Activated T-cell treated with anti-CD3 and anti-CD28 coated beads for 24 hours (primary cell): Measurements from ENCODE around the gene AGGF1.
"Not testable (repeated sequence)": the region's sequence is repeated elsewhere in the genome, so short reads cannot be mapped to it uniquely, and the experiment has no call there.

Experiments
- DNase-seq: peaks from one replicate; pipeline ENCODE4 v3.0.0-alpha.2; 2020; ENCODE audit warnings: low read depth

The AGGF1 gene, protein sequence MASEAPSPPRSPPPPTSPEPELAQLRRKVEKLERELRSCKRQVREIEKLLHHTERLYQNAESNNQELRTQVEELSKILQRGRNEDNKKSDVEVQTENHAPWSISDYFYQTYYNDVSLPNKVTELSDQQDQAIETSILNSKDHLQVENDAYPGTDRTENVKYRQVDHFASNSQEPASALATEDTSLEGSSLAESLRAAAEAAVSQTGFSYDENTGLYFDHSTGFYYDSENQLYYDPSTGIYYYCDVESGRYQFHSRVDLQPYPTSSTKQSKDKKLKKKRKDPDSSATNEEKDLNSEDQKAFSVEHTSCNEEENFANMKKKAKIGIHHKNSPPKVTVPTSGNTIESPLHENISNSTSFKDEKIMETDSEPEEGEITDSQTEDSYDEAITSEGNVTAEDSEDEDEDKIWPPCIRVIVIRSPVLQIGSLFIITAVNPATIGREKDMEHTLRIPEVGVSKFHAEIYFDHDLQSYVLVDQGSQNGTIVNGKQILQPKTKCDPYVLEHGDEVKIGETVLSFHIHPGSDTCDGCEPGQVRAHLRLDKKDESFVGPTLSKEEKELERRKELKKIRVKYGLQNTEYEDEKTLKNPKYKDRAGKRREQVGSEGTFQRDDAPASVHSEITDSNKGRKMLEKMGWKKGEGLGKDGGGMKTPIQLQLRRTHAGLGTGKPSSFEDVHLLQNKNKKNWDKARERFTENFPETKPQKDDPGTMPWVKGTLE

DNA sequence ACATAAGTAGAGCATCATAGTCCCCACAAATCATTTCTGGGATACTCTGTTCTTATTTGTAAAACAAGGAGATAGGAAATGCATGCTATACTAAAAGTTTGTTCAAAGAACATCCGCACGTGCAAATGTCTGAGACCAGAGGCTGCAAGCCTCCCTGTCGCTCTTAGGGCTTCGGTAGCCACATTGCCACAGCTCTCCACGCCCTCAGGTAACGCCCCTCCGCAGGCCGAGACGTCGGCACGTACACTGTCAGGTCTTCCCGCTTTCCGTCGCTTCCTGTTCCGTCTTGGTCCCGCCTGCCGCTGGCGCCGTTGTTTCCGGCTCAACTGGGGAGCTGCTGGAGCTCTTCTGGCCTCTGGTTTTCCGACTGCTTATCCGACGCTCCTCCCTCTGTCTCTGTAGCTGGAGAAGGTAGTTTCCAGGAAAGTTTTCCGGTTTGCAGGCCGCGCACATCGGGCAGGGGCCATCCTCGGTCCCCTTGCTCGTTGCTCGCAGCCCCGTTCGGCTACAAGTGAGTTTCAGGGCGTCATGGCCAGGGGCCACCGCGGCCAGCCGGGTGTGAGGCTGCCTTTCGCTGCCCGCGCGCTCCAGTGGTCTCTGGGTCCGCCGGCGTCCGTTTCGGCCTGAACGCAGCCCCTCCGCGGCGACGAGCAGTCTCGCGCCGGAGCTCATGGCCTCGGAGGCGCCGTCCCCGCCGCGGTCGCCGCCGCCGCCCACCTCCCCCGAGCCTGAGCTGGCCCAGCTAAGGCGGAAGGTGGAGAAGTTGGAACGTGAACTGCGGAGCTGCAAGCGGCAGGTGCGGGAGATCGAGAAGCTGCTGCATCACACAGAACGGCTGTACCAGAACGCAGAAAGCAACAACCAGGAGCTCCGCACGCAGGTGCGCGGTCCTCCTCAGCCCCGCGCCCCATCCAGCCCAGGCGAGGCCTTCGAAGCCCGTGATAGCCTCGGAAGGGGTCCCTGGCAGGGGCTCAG is at the start of gene AGGF1:
AGGF1 (plus strand) TSS at position 308 of the 975 bp plus-strand sequence; CDS start at position 671, 363 bp downstream.
- peak; percentile 90 for DNase-seq

DNA sequence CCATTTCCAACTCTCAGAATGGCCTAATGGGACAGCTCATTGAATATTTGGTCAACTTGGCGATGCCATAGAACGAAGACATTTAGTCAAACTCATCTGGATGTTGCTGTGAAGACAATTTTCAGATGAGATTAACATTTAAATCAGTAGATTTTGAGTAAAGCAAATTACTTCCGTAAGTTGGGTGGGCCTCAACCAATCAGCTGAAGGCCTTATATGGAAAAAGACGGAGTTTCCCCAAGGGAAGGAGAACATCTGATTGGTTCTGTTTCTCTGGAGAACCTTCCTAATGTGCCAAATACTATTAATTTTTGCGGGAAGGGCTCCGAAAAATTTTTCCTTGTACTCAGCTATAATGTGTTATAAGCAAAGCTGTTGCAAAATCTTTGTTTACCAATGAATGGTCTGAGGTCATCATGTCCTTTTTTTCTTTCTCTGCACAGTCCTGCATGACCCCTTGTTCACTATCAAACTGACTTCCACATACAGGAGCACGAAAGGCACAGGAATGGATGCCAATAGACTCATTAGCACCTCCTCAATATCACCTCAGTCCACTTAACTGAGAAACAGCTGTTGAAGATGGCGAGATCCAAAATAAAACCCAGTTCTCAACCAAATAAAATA is 49.6 kb upstream of the AGGF1 start:
- no peak for DNase-seq

DNA sequence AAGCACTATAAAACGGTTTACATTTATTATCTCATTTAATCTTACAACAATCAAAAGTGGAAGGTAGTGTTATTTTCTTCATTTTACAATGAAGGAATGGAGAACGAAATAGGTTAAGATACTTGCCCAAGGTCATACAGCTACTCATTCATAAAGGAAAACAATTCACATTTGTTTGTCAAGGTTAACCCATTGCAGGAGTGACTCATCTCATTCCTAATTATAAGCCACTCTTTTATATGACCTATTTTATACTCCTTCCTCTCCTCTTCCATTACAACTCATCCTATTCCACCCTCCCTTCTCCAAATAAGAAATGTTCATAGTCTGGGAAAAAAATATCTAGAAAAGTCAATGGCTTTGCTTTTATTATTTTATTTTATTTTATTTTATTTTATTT is 47.8 kb upstream of the AGGF1 start:
- no peak for DNase-seq

DNA sequence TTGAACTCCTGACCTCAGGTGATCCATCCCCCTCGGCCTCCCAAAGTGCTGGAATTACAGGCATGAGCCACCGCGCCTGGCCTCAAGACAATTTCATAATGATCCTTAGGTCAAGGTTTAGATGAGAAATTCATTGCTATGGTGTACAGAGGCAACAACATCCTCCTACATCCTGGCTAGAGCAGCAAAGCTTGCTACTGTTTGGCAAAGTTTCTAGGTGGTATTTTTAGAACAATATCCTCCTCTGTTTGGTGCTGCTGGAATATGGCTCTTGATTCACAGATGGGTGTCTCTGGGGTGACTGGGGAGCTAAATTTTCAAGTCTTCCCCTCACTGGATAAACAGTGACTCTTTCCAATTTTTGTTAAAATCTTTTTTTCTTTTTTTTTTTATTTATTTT is 46.7 kb upstream of the AGGF1 start:
- no peak for DNase-seq

DNA sequence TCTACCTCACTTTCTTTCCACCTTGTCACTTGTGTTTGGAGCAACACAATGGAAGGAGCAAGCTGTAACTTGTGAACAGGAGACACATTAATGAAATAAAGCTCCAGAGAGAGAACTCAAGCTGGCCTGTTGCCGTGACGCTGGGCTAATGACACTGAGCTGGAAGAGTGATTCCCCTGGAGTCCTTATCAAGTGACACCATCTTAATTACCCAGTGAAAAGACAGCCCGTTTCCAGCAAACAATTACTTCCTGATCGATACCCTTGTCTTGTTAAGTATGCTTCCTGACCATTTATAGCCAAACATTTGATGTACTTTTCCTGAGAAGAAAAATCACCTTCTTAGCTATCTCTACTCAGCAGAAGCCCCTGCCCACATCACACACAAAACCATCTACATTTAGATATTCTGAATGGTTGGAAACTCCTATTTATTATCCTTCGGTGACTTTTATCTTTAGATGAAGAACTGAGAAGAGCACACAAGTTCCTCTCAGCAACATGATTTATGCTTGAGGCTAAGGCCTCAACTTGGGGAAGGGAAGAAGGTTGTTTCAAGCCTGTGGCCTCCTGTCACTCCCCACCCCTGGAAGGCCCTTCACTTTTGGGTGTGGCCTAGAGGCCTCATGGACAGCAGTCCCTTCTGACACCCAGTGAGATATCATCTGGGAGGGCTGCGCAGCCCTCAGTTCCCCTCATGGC is 43.2 kb upstream of the AGGF1 start:
- no peak for DNase-seq

DNA sequence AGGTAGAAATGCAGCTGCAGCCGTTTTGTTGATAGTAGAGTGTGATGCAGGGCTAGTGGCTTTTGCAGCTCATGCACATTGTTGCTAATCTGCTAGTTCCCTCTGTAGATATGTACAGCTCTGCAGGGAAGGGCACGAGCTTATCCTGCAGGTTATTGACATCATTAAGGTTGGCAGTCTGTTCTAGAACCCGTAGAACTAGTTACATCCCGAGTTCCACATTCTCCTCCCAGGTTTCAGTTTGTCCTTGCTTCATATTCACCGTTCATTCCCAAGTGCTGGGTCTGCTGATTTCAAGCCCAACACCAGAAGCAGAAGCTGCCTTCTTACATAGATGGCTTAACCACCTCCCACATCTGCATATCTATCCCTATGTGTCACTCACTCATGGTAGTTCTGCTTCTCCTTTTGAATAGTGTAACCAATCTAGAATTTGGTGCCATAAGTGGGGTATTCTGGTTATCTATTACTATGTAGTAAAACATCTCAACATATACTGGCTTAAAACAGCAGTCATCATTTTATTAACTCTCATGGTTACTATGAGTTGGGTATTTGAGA is 39.2 kb upstream of the AGGF1 start:
- DNase-seq = no peak

DNA sequence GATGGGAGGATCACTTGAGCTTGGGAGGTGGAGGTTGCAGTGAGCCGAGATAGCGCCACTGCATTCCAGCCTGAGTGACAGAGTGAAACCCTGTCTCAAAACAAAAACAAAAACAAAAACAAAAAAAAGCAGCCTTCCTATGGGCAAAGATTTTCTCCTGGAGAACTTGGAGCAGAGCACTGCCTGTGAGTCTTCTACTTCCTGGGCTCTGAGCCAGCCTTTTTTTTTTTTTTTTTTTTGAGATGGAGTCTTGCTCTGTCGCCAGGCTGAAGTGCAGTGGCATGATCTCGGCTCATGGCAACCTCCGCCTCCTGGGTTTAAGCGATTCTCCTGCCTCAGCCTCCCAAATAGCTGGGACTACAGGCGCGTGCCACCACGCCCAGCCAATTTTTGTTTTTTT is 36.8 kb upstream of the AGGF1 start:
- not testable (repeated sequence) for DNase-seq

DNA sequence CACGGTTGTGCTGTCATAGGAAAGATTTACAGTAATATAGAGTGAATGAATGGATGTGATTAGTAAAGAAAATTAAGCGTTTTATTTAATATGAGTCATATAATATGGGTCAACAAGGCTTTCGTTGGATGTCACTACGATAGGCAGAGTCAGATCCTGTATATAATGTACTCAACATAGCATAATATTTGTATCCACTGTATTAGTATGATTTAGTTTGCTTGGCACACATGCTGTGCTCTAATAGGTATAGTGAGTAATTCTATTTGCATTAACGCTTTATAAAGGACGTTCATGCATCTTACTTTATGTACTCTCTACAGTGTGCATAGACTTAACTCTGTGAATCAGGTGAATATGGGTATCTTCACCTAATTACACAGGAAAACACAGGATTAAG is 35.9 kb upstream of the AGGF1 start:
- DNase-seq = no peak

DNA sequence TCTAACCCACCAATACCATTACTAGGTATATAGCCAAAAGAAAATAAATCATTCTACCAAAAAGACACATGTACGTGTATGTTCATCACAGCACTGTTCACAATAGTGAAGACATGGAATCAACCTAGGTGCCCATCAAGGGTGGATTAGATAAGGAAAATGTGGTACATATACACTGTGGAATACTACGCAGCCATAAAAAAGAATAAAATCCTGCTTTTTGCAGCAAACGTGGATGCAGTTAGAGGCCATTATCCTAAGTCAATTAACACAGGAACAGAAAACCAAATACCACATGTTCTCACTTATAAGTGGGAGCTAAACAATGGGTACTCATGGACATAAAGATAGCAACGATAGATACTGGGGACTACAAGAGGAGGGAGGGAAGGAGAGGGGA is 32.0 kb upstream of the AGGF1 start:
- DNase-seq = not testable (repeated sequence)

DNA sequence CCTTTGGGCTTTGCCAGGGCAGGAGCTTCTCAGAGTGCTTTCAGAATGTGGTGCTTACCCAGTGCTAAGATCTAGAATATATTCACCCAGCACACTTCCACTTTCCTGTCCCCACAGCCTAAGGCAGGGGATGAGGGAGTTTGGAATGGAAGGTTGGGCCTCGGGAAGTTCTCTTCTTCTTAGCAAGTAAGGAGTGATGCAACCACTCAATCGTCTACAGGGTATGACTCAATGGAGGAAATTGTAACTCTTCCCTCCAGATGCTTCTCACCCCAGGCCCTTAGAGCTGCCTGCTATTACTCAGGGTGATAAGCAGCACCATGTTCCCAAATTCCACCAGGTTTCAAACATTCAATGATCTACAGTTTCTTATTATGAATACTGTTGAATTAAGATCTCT is 30.8 kb upstream of the AGGF1 start:
- DNase-seq = no peak

DNA sequence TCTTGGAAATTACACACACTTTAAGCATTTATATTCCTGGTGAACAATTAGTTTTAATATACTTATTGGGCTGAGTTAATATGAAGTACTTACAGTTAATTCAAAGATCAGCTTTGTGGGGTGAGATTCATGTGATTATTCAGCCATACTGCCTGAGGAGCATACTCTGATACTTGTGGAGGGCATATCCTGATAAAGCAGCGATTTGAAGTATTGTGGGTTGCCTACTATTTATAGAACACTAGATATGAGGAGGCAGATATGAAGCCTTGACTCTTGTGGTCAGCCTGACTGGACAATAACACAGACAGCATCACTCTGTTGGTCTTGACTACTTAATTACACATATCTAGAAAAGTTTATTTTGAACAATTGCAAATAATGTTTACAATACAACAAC is 27.0 kb upstream of the AGGF1 start:
- no peak for DNase-seq

DNA sequence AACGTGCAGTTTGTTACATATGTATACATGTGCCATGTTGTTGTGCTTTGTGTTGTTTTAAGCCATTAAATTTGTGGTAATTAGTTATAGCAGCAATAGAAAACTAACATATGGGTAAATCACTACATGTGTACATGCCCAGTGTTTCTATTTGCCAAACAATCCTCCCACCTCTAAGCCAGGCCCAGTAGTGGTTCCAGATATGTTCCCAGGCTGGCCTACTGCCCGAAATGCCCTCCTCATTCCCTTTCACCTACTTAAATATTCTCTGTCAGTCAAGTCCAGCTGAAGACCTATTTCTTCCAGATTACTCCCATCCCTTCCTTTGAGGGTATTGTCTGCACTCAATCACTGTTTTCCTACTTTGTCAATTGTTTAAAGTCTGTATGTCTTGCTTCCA is 24.1 kb upstream of the AGGF1 start:
- no peak for DNase-seq

DNA sequence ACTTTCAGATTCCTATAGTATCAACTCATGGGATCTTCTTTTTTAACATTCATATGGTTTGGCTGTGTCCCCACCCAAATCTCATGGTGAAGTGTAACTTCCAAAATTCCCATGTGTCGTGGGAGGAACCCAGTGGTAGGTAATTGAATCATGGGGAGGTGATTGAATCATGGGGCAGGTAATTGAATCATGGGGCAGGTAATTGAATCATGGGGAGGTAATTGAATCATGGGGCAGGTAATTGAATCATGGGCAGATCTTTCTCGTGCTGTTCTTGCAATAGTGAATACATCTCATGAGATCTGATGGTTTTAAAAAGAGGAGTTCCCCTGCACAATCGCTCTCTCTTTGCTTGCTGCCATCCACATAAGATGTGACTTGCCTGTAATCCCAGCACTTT is 21.8 kb upstream of the AGGF1 start:
- no peak for DNase-seq

DNA sequence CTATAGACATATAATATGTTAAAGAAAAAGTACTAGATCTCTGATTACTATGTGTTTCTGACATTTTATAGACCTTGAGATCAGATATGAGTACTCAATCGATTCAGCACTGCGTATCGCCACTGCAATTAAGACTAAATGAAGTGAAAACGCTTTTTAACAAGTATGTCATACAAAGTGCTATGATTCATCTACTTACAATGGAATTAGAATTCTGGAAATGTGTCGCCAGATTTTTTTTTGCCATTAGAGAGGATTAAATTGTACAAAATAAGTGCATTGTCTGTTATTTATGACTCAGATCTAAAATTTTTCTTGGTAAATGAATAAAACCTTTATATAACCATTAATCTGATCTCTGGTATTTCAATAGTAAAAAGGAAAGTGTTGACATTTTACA is 20.0 kb upstream of the AGGF1 start:
- no peak for DNase-seq

DNA sequence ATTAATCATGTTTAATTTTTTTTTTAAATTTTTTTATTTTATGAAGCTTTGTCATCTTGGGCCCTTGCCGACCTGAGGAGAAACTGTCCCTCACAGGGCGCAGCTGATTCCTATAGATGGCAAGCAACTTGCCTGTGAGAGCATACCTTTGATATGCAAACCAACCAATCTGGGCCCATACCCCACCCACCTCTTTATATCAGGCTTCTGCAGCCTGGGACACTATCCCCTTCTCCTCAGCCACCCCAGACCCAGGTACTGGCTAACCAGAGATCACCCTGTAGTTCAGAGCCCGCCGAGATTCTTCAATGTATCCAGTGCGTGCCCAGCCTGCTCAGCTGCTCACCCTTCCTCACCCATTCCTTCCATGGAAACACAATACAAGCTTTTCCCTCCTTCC is 18.7 kb upstream of the AGGF1 start:
- DNase-seq = no peak

DNA sequence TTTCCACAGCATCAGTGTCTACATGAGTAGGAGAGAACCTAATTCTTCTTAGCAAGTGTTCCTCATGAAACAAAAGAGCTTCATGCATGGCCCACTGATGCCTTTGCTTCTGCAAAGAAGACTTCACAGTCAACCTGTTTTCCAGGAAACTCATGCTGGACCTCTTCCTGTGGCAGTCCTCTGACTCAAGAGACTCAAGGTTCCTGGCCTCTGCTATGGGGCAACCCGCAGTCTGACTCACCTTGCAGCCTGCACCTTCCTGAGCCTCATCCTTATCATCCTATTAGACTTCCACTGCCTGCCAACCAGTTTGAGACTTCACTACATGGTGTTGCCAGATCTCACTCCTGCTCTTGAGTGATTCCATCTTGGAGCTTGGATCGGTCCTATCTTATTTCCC is 17.6 kb upstream of the AGGF1 start:
- DNase-seq = no peak

DNA sequence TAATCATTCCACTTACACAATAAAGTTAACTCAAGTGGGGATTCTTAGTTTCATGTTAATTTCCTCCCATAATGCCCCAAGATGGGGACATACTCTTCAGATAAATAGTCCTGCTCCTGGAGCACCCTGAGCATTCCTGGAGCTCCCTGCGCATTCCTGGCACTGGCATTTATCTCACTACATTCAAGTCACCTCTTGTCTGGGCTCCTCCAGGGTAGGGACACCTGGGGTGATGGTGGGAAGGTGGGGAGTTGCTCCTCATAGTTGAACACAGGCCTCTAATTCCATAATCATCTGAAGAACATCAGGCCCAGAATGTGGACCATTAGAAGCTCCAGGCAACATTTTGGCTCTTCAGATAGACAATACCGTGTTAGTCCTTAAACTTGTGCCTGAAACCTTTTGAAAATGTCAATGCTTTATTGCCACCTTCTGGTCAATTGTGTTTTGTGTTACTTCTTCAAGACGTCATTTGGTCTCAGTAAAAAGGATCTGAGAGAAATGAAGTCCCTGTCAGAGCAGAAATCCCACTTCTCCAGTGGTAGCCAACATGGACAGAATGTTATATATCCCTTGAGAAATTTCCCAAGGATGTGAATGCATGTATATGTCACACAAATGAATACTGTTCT is 14.2 kb upstream of the AGGF1 start:
- DNase-seq = no peak

DNA sequence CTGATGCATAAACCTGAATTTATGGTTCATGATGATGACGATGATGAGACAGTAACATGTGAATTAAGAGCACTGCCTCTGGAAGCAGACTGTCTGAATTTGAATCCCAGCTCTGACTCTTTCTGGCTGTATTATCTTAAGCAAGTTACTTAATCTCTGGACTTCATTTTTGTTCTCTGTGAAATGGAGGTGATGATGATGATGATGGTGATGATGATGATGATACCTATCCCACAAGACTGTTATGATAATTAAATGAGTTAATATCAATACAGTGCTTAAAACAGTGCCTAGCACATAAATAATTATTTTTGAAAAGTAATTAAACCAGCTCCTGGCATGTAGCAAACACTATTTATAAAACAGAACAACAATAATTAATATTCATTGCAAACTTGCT is 13.2 kb upstream of the AGGF1 start:
- no peak for DNase-seq

DNA sequence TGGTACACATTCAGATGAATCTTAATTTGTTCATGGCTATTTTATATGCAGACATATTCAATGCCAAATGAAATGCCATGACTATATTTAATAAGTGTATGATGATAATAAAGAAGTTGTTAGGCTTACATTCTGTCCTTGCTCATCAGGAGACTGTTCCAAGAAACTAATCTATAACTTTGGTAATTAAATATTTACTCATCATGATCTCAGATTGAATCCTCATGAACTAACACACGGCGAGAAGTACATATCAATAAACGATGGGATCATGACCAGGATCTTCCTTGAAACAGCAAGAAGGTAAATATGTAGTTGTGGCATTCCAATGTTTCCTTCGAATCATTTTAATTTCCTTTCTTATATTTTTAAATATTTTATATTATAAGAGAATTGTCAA is 12.5 kb upstream of the AGGF1 start:
- no peak for DNase-seq
